Fibroblast of villous mesenchyme (primary cell): ENCODE data around the gene TMEM44. TPM values are rescaled to one million over a fixed set of nuclear protein-coding genes. Genes with fewer than 3 reads are reported as not detected.
"Not testable (repeated sequence)": the region's sequence is repeated elsewhere in the genome, so short reads cannot be mapped to it uniquely, and the experiment has no call there.

ENCODE experiments used
- DNase-seq: peaks from one replicate; pipeline ENCODE4 v3.0.0-alpha.2; 2010; ENCODE audit warnings: low read depth
- H3K4me3 ChIP-seq: 2 replicates; pipeline ENCODE4 v1.5.1; 2011; ENCODE audit warnings: low read depth, mild to moderate bottlenecking, low read length
- CTCF ChIP-seq: IDR thresholded peaks from 2 replicates; pipeline ENCODE4 v1.5.1; 2012; ENCODE audit warnings: low read depth, mild to moderate bottlenecking, low read length; ENCODE audit not compliant: insufficient read depth
- total RNA-seq: library from RNA; depleted of rRNA; stranded (reverse); fragments of >200 nt; gene quantifications from 2 replicates; pipeline ENCODE4 v1.2.3, GENCODE V29; 2012

Gene TMEM44
- total RNA-seq, 1 donor, result 11.7 TPM

GRCh38 chr3:194606163-194606562, 27.1 kb downstream of the TMEM44 start:
- no peak overlapping the region for H3K4me3 ChIP-seq
- no peak for TF ChIP-seq CTCF
- DNase-seq, result no peak

GRCh38 chr3:194605314-194605713, 27.9 kb downstream of the TMEM44 start:
- DNase-seq, H3K4me3 ChIP-seq: not testable (repeated sequence)

GRCh38 chr3:194604837-194605236, 28.4 kb downstream of the TMEM44 start:
- TF ChIP-seq CTCF, result peak; percentile 54
- no peak overlapping the region for H3K4me3 ChIP-seq
- DNase-seq, result no peak

- DNase-seq, result no peak
- no peak for TF ChIP-seq CTCF
- H3K4me3 ChIP-seq, result no peak overlapping the region
Measured at GRCh38 chr3:194604126-194604525, 29.1 kb downstream of the TMEM44 start.

GRCh38 chr3:194602669-194603171, 30.5 kb downstream of the TMEM44 start:
- no peak for DNase-seq
- TF ChIP-seq CTCF, result no peak
- H3K4me3 ChIP-seq, result no peak overlapping the region

- peak; percentile 64 for DNase-seq
- H3K4me3 ChIP-seq, result no peak overlapping the region
- no peak for TF ChIP-seq CTCF
Measured at GRCh38 chr3:194598771-194599557, 34.3 kb downstream of the TMEM44 start.

GRCh38 chr3:194596906-194597305, 36.3 kb downstream of the TMEM44 start:
- H3K4me3 ChIP-seq, result no peak overlapping the region
- no peak for DNase-seq
- no peak for TF ChIP-seq CTCF
